ENCODE results near the gene EML1.

- TF ChIP-seq CTCF (IDR thresholded peaks at IDR 0.05) (no peak), POLR2A (IDR thresholded peaks at IDR 0.05) (no peak)
Observed at GRCh38 chr14:99838639-99839134, 45.5 kb downstream of the EML1 start.
